Mesodermal cell (in vitro differentiated cells): ENCODE data around the gene CCNY.
A peak's percentile ranks its signal among the peaks of the same experiment; 100 is the strongest.

Source experiments
- H3K27ac ChIP-seq: 2 replicates; pipeline ENCODE4 v1.7.0; 2013; ENCODE audit warnings: mild to moderate bottlenecking, low read depth, low read length, moderate library complexity; ENCODE audit not compliant: severe bottlenecking
- H3K36me3 ChIP-seq: 2 replicates; pipeline ENCODE4 v1.7.1; 2013; ENCODE audit warnings: mild to moderate bottlenecking, low read length, moderate library complexity; ENCODE audit not compliant: control insufficient read depth, insufficient read depth
- H3K4me1 ChIP-seq: one replicate; pipeline ENCODE4 v1.7.1; 2013; ENCODE audit warnings: mild to moderate bottlenecking, low read length; ENCODE audit not compliant: insufficient read depth, control insufficient read depth, poor library complexity, severe bottlenecking
- H3K4me3 ChIP-seq: 2 replicates; pipeline ENCODE4 v1.7.0; 2013; ENCODE audit warnings: low read length, control low read depth, mild to moderate bottlenecking; ENCODE audit not compliant: insufficient read depth, poor library complexity, severe bottlenecking; ENCODE audit errors: extremely low read depth
- H3K9me3 ChIP-seq: 2 replicates; pipeline ENCODE4 v1.7.1; 2013; ENCODE audit warnings: mild to moderate bottlenecking, low read length, moderate library complexity; ENCODE audit not compliant: control insufficient read depth
- WGBS, 2 experiments: methylation state at CpG; one replicate each; pipeline ENCODE4 v1.1.5; 2013; ENCODE audit warnings: missing lambda C conversion rate in 2 of 2; ENCODE audit not compliant: insufficient coverage in 2 of 2; 5-methylcytosine and 5-hydroxymethylcytosine counted together

CCNY gene

GRCh38 chr10:35316218-35316967, 19.9 kb upstream of the CCNY start:
- H3K9me3 ChIP-seq, result no peaks in the 10 kb centered on the region
- WGBS, 2 experiments, result 100% methylated on average over 1 to 2 of the region's 4 CpGs
- H3K4me3 ChIP-seq, result no peak overlapping the region
- H3K27ac ChIP-seq, result no peak overlapping the region
- H3K36me3 ChIP-seq, result peaks cover 17% of the 10 kb centered on the region
- no peaks in the 10 kb centered on the region for H3K4me1 ChIP-seq

DNA sequence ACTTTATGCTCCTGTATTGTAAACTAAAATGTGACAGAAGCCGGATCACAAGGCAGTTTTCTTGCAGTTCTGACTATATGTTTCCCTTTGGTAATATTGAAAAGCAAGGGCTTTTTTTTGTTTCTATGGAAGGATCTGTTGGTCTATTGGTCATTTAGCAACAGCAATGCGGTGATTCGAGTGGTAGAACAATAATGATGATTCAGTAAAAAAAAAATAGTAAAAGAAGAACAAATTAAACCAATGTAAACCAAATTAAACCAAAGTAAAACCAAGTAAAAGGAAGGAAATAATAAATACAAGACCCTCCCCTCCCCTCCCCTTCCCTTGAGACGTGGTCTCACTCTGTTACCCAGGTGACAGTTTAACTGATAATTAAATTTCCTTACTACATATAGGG, 17.8 kb upstream of the CCNY start:
- no peaks in the 10 kb centered on the region for H3K4me1 ChIP-seq
- no peak overlapping the region for H3K27ac ChIP-seq
- H3K9me3 ChIP-seq, result no peaks in the 10 kb centered on the region
- WGBS, 2 experiments, result 100% methylated on average over 1 of the region's 4 CpGs
- no peak overlapping the region for H3K4me3 ChIP-seq
- H3K36me3 ChIP-seq, result peaks cover 26% of the 10 kb centered on the region

DNA sequence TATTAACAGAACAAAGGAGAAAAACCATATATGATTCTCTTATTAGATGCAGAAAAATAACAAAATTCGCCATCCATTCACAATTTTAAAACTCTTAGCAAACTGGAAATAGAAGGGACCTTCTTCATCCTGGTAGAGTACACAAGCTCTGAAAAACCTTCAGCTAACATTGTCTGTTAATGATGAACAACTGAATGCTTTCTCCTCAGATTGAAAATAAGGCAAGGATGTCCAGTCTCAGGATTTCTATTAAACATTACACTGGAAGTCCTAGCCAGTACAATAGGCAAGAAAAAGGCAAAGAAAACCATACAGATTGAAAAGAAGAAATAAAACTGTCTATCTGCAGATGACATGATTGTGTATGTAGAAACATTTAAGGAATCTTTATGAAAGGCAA, 16.0 kb upstream of the CCNY start:
- 80% methylated on average over 1 of the region's 1 CpG; no CpG with 5 or more reads in 1 of the 2 experiments for WGBS, 2 experiments
- Histone ChIP-seq H3K4me3 (no peak overlapping the region), H3K4me1 (no peaks in the 10 kb centered on the region), H3K27ac (no peak overlapping the region), H3K9me3 (no peaks in the 10 kb centered on the region), H3K36me3 (peaks cover 24% of the 10 kb centered on the region)

- no peaks in the 10 kb centered on the region for H3K4me1 ChIP-seq
- WGBS, 2 experiments, result 89 to 100% methylated on average over 2 to 5 of the region's 5 CpGs
- no peaks in the 10 kb centered on the region for H3K9me3 ChIP-seq
- no peak overlapping the region for H3K4me3 ChIP-seq
- no peak overlapping the region for H3K27ac ChIP-seq
- H3K36me3 ChIP-seq, result peaks cover 16% of the 10 kb centered on the region
These were observed 13.7 kb upstream of the CCNY start for GRCh38 chr10:35322636-35323035.

- Histone ChIP-seq H3K4me3 (no peak overlapping the region), H3K27ac (no peak overlapping the region), H3K9me3 (no peaks in the 10 kb centered on the region), H3K36me3 (peaks cover 16% of the 10 kb centered on the region), H3K4me1 (no peaks in the 10 kb centered on the region)
- WGBS, 2 experiments, result 94% methylated on average over 3 of the region's 3 CpGs; no CpG with 5 or more reads in 1 of the 2 experiments
These were observed 12.1 kb upstream of the CCNY start for GRCh38 chr10:35324196-35324595.

- H3K27ac ChIP-seq, result no peak overlapping the region
- no peaks in the 10 kb centered on the region for H3K9me3 ChIP-seq
- no peak overlapping the region for H3K4me3 ChIP-seq
- peaks cover 7% of the 10 kb centered on the region for H3K4me1 ChIP-seq
- H3K36me3 ChIP-seq, result peaks cover 11% of the 10 kb centered on the region
- WGBS, 2 experiments, result 88 to 97% methylated on average over 4 to 6 of the region's 9 CpGs
These were observed 9.7 kb upstream of the CCNY start for GRCh38 chr10:35326466-35327235.

GRCh38 chr10:35327790-35328403, 8.4 kb upstream of the CCNY start:
- Histone ChIP-seq H3K4me3 (no peak overlapping the region), H3K36me3 (peaks cover 15% of the 10 kb centered on the region), H3K9me3 (no peaks in the 10 kb centered on the region), H3K27ac (no peak overlapping the region), H3K4me1 (peaks cover 7% of the 10 kb centered on the region)
- WGBS, 2 experiments, result 84 to 90% methylated on average over 2 to 5 of the region's 7 CpGs

GRCh38 chr10:35328404-35329037, 7.8 kb upstream of the CCNY start:
- Histone ChIP-seq H3K36me3 (peaks cover 14% of the 10 kb centered on the region), H3K27ac (no peak overlapping the region), H3K4me3 (no peak overlapping the region), H3K9me3 (no peaks in the 10 kb centered on the region), H3K4me1 (peaks cover 7% of the 10 kb centered on the region)
- 91% methylated on average over 1 of the region's 2 CpGs; no CpG with 5 or more reads in 1 of the 2 experiments for WGBS, 2 experiments

DNA sequence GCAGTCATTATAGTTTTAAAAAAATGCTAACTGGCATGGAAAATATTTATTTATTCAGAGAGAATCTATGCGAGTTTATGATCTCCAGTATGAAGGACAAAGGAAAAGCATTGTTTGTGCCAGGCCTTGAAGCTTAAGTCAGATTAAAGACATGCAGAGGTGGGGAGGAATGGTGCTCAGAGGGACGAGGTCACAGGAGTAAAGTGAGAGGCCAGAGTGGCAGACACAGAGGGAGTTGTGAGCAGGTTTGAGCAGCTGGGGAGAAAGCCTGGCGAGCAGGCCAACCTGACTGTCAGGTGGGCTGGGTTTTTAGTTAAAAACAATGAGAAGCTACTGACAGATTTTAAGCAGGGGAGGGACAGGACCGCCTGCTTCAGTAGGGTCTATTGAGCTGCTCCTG, 6.8 kb upstream of the CCNY start:
- no peak overlapping the region for H3K27ac ChIP-seq
- H3K36me3 ChIP-seq, result peaks cover 22% of the 10 kb centered on the region
- peaks cover 7% of the 10 kb centered on the region for H3K4me1 ChIP-seq
- 55 to 71% methylated on average over 4 of the region's 4 CpGs for WGBS, 2 experiments
- no peak overlapping the region for H3K4me3 ChIP-seq
- no peaks in the 10 kb centered on the region for H3K9me3 ChIP-seq

GRCh38 chr10:35331894-35332640, 4.2 kb upstream of the CCNY start:
- 97 to 100% methylated on average over 5 to 6 of the region's 6 CpGs for WGBS, 2 experiments
- Histone ChIP-seq H3K4me3 (no peak overlapping the region), H3K36me3 (peaks cover 25% of the 10 kb centered on the region), H3K9me3 (no peaks in the 10 kb centered on the region), H3K27ac (peak overlapping the region; percentile 6), H3K4me1 (peaks cover 7% of the 10 kb centered on the region)
